DMS 273 treated with DMSO at 0.1 percent for 48 hours (cell line): Measurements from ENCODE around the gene ZNF524.

ENCODE experiments used
- DNase-seq: peaks from one replicate; lab custom pipeline; 2025; lab: John Stamatoyannopoulos, UW

Gene ZNF524

DNA sequence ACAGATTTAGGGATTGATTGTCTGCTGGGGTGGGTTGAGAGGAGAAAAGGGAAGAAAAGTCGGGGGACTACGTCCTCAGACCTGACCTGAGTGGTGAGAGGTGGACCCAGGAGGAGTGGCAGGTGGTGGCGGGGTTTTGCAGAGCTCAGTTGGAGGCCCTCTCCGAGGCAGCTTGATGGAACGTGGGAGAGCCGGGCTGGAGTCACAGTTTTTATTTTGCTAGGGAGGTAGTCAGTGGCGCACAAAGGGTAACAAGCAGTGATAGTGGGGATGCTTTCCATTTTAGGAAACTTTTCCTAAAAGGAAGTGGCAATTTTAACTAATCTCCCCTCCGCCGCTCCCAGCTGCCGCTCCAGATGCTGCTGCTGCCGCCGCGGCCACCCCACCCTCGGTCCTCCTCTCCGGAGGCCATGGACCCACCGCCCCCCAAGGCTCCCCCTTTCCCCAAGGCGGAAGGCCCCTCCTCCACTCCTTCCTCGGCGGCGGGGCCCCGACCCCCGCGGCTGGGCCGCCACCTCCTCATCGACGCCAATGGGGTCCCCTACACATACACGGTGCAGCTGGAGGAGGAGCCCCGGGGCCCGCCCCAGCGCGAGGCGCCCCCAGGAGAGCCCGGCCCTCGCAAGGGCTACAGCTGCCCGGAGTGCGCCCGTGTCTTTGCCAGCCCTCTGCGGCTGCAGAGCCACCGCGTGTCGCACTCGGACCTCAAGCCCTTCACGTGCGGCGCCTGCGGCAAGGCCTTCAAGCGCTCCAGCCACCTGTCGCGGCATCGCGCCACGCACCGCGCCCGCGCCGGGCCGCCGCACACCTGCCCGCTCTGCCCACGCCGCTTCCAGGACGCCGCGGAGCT lies 42.3 kb downstream of the ZNF524 start:
- peak; percentile 53 for DNase-seq

DNA sequence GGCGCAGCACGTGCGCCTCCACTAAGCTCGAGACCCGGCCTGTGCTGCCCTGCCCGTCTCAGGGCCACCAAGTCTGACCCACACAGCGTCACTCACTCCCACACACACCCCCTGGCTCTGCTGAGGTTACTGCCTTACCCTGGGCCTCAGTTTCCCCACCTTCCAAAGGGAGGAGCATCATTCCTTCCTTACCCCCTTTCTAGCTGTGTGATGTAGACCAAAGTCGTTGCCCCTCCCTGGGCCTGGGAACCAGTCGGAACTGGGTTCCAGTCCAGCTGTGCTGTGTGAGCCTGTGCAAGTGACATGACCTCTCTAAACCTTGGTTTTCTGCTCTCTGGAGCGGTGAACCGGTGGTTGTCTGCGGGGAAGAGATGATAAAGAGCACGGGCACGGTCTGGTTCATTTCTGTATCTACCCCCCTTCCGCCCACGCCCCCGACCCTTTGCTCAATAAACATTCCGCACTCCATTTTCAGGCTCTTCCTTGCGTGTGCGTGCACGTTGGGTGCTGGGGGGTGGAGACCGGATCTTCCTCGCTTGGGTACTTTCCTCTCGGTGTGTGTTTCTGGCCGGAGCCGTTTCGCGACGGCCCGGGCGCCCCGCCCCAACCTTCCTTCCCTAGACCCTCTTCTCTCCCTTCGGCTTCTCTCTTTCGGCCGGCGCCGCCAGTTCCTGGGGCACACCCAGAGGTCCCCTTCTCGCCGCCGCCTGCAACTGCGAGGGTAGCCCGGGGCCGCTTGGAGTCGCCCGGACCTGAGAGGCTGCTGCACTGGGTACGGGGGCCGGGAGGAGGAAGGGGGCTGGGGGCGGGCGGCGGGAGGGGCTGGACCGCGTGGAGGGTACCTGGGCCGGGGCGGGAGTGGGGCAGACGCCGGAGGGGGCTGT lies 43.2 kb downstream of the ZNF524 start, which contains the start of gene ZNF581:
Gene ZNF581, plus strand, starts transcription at position 647 of the 884 bp plus-strand sequence. CDS start 923 bp downstream, outside the sequence.
- peak; percentile 46 for DNase-seq

DNA sequence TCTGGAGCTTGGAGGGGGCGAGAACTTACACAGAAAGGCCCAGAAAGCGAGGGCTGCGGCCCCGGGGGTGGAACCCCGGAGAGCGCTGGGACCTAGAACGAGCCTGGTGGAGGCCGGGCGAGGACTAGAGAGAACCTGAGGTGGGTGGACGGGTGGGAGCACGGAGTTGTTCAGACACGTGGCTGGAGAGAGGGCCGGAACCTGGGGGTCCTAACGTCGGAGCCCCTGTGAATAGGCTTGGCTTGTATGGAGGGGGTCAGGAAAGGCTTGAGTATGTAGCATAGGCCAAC lies 43.7 kb downstream of the ZNF524 start:
- no peak for DNase-seq

DNA sequence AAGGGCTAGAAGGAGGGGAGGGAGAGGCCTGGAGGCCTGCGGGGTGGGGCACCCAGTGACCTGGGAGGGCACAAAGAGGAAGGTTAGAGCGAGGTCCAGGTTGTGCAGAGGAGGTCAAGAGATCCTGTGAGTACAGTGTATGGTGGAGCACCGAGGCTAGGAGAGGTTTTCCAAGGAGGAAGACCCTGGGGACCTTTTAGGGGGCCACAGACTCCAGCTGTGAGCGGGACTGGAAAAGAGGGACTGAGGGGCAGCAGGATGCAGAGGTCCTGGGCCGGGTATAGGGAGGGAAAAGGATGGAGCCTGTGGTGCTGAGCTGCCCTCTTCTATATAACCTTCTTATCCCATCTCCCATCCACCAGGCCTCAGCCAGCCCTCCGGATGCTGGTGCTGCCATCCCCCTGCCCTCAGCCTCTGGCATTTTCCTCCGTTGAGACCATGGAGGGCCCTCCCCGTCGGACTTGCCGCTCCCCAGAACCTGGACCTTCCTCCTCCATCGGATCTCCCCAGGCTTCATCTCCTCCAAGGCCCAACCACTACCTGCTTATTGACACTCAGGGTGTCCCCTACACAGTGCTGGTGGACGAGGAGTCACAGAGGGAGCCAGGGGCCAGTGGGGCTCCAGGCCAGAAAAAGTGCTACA lies 44.2 kb downstream of the ZNF524 start:
- DNase-seq: no peak

DNA sequence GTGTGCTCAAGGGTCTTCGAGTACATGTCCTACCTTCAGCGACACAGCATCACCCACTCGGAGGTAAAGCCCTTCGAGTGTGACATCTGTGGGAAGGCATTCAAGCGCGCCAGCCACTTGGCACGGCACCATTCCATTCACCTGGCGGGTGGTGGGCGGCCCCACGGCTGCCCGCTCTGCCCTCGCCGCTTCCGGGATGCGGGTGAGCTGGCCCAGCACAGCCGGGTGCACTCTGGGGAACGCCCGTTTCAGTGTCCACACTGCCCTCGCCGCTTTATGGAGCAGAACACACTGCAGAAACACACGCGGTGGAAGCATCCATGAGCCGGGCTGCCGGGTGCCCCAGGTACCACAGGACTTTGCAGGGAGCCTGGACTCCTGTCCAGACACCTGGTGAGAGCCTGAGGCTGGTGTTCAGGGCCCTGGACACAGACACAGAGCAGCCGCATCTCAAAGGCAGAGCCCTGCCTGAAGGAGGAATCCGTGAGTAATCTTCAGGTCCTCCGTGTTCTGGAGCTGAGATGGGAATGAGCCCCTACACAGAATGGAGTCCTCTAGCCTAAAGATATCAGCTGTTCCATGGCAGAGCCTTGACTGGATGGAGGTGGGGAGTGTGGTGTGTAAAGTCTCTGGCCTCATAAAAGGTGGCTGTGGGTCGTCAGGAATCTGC lies 44.9 kb downstream of the ZNF524 start:
- no peak for DNase-seq

DNA sequence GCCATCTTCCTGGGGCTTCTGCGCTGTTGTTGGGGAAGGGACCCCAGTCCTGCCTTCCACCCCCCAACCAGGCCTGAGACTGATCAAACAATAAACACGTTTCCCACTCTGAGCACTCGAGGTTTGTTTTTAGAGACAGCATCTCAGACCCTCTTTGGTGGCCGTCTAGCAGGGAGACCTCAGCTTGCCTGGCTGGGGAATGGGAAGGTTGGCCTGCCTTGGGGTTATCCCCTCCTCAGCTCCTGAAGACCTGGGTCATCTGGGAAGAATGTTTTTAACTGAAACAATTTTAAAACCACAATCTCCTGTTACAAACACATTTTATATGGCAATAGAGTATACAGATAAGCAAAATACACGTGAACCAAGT lies 45.4 kb downstream of the ZNF524 start:
- DNase-seq: no peak

DNA sequence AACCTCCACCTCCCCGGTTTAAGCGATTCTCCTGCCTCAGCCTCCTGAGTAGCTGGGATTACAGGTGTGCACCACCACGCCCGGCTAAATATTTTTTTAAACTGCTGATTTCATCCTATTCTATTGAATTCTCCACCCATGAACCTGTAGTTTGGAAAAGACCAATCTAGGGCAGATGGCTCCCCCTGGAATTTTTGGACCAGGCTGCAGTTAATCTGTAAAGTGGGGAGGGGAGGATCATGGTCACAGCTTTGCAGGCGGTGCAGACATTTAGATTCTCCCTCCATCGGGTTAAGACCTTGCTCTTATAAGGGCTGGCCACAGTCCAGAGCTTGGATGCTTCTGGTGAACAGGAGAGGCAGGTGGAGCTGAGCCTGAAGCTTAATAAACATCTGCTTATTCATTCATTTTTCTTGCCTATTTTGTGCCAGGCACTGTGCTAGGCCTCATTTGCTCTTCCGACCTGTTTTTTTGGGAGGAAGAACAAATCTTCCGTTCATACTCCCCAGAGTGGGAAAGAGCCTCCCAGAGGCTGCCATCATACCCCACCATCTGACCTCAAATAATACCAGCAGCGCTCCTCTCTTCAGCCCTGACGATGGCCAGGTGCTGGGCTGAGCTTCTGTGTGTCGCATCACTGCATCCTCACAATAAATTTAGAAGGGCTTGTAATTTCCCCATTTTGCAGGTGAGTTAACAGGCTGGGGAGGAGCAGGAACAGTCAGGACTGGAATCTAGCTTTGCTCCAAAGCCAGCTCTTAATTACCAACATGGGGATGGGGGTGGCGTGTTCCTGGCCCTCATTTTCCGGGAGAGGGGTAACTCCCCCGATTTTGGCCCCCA lies 47.0 kb downstream of the ZNF524 start:
- DNase-seq: no peak

DNA sequence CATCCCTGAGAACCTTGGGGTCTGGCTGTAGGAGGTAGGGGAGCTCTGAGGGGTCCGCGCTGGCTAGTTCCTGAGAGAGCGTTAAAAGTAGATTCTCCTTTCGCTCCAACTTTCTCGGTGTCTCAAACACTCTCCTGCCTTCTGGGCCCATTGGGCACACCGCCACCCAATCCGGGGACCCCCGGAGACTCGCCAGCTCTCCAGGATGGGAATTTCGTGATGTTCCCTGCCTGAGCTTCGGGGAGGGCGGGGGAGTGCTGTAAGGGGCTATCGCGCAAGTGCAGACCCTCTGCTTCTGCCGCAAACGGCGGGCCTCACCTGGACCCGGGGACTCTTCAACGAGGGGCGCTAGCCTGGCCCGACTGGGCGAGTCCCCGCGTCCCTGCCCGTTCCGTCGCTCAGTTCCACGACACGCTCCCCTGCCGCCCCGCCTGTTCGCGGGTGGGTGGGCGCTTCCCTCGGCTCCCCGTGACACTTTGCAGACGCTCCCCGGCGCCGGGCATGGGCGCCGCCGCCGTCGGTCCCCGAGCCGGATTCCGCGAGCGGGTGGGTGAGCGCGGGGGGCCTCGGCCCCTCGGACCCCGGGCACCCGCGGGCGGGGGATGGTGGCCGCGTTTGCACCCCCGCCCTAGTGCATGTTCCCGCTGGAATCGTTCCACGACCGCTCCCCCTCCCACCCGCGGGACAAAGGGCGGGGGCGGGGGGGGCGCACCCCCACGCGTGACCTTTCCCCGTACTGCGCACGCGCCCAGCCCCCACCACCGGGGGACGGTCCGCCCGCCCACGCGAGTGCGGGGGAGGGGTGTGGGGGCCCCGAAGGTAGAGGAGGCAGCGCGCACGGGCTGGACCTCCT lies 47.9 kb downstream of the ZNF524 start, which contains the start of gene CCDC106:
Gene CCDC106, plus strand, starts transcription at position 481 of the 853 bp plus-strand sequence. CDS start 835 bp downstream, outside the sequence.
- DNase-seq: no peak

DNA sequence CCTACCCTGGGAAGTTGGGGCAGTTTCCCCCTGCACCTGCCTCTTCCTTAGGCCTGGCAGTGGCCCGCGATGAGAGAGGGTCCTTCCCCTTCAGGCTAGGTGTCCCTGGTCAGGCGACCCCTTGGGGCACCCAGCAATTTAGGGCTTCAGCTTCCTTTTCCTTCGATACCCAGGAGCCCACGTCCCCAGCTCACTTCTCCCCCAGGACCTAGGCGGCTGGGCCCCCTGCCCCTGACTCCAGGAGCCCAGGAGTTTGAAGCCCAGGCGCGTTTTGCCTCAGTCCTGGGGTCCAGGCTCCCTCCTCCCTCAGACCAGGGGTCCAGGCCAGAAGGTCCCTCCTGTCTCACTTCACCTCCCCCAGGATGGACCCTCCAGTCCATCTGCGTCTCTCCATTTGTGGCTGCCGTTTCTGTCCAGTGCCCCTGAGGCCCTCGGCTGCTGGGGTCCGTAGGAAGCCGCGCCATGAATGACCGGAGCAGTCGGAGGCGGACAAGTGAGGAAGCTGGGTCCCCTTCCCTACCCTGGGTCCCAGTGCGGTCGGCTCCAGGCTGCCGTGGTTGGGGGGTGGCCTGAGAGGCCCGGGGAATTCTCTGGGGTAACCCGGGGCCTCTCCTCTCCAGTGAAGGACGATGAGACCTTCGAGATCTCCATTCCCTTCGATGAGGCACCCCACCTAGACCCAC lies 48.6 kb downstream of the ZNF524 start:
- no peak for DNase-seq

DNA sequence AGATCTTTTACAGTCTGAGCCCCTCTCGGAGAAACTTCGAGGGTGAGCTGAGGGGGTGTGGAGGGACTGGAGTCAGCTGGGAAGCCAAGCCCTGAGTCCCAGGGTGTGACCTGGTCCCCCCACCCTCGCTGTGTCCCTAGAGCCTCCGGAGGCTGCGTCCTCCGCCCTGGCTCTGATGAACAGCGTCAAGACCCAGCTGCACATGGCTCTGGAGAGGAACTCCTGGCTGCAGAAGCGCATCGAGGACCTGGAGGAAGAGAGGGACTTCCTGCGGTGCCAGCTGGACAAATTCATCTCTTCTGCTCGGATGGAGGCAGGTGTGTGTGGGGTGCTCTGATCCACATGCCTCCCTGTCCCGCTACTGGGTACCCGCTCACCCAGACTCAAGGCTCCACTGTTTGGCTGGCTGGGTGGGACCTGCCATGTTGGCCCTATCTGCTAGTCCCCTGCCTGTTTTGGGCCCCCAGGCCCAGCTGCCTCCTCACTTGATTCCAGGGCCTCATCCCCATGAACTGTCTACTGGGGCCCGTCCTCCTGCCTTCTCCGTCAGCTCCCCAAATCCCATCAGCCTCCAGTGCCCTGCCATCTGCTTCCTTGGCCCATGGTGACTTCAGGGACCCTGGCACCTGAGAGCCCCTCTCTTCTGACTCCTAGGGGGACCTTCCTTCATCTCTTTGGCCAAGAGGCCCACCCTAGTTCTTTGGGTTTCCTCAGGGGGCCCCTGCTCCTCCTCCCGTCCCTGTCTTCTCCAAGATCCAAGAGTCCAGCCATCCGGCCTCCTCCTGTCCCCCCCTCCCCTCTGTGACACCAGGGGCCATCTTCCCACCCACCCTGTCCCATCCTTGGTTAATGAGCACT lies 49.4 kb downstream of the ZNF524 start:
- no peak for DNase-seq

DNA sequence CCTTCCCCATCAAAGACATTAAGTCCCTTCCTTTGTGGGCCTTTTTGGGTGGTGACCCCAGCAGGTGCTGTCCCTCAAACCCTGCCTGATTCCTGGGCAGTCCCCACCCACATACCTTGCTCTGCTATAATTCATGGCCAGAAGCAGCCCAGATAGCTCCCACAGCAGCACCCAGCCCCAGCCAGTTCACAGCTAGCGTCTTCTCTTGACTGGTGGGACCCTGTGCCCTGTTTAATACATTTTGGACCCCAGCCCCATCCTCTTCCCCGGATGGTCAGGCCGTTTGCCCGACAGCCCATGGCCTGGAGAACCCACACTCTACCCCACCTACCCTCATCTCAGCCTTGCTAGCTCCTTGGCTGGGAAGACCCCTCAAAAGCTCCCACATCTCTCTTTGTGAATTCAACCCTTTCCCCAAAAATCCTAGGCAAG lies 50.1 kb downstream of the ZNF524 start:
- no peak for DNase-seq

DNA sequence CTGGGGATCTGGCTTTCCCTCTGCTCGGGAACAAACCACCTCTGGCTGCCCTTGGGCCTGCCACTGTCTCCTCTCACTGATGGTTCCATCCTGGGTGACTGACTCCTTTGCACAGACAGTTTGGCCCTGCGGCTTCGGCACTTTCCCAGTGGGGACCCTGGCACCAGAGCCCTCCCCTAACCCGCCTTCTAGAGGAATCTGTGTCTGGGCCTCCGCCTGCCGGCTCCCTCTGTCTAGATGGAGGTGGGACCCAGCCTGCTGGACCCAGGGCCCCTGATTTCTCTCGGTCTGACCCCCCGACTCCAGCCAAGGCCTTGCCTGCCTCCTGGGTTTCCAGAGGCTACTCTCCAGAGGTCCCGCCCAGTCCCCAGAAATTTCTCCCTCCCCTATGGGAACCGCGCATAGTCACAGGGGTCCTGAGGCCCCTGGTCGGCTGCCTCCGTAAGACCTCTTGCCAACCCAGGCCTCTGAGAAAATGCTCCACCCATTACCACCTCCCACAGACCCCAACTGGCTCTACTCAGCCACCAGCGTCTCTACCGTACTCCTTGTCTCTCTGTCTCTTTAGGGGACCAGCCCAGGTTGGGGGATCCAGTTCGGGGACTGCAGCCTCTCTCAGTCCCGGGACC lies 50.6 kb downstream of the ZNF524 start:
- no peak for DNase-seq

DNA sequence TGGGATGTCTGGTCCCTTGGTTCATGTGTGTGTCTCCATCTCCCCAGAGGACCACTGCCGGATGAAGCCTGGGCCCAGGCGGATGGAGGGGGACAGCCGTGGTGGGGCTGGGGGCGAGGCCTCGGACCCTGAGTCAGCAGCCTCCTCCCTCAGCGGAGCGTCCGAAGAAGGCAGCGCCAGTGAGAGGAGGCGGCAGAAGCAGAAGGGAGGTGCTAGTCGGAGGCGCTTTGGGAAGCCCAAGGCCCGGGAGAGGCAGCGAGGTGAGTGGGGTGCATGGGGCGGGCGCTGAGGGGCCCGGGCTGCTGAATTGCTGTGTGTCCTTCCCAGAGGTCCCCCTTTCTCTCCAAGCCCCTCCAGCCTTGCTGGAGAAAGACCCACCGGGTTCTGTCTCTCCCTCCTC lies 51.1 kb downstream of the ZNF524 start:
- no peak for DNase-seq

DNA sequence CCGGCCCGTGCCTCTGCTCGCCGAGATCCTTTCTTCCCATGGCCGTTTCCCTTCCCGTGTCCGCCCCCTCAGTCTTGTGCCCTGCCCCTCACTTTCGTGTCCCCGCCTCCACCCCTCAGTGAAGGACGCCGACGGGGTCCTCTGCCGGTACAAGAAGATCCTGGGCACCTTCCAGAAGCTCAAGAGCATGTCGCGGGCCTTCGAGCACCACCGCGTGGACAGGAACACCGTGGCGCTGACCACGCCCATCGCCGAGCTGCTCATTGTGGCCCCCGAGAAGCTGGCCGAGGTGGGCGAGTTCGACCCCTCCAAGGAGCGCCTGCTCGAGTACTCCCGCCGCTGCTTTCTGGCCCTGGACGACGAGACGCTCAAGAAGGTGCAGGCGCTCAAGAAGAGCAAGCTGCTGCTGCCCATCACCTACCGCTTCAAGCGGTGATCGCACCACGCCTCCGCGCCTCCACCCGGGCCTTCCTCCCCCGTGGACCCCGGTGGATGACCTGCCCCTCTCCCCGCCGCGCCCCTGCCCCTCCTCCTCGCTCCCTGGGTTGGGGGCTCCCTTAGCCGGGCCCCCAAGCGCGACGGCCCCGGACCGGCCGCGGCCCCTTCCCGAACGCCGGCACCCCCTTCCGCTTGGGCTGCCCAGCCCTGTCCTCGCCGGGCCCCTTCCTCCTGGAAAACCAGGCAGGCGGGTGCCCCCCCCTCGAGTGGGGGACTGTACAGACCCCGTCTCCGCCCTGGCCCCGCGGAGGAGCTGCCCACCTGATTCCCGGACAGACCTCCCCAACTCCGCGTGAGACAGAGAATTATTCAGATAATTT lies 52.4 kb downstream of the ZNF524 start:
- no peak for DNase-seq
